Femur (tissue), 1 donor: ENCODE measurements around the gene USP10.

Source experiments
- DNase-seq: peaks from one replicate; pipeline ENCODE4 v3.0.0-alpha.2; 2017

Gene USP10

GRCh38 chr16:84827897-84828296 lies 128.1 kb downstream of the USP10 start:
- DNase-seq: no peak

GRCh38 chr16:84828322-84828721 lies 128.5 kb downstream of the USP10 start:
- no peak for DNase-seq
